ENCODE data around the gene PRELP. TPM values are rescaled to one million over a fixed set of nuclear protein-coding genes. Genes with fewer than 3 reads are reported as not detected.

Gene PRELP
- total and polyA plus RNA-seq, 7 donors: 0.92 to 133 (median 45.7) TPM

DNA sequence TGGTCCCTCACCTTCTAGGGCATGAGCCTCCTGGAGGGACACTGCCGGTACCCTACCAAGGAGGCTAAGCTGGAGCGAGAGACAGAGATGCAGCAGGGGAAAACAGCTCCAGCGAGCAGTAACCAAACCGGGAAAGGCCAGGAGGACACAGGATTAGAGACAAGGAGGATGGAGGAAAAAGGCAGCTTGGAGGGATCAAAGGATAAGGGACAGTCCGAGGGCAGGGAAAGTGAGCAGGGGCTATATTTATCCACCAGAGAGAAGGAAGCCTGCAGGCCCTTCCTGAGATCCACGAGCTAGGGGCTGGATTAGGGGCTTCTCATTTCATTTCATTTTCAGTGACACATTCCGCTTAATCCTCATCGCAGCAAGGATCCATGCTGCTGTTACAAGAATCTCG, 33.8 kb upstream of the PRELP start:
- Histone ChIP-seq H3K4me1 (peaks cover 0 to 33% (median 30%) of the 10 kb centered on the region in 4 donors), H3K36me3 (no peaks in the 10 kb centered on the region), H3K9me3 (peaks cover 0 to 4% (median 0%) of the 10 kb centered on the region in 4 donors), H3K27ac (peak overlapping the region; percentile 48 to 68 (median 54)), H3K4me3 (no peak overlapping the region), H3K27me3 (no peaks in the 10 kb centered on the region)
- intact Hi-C loops (cut with DNase I): loop anchor here (1.0 to 2.0 kb wide), 5 partner anchors 45 to 174 kb away; no protein-coding TSS in a partner anchor
- DNase-seq: no peak
- TF ChIP-seq POLR2A (IDR thresholded peaks at IDR 0.05): no peak
- no peak for TF ChIP-seq POLR2AphosphoS5 (IDR thresholded peaks at IDR 0.05)
- TF ChIP-seq, protein P1, sequence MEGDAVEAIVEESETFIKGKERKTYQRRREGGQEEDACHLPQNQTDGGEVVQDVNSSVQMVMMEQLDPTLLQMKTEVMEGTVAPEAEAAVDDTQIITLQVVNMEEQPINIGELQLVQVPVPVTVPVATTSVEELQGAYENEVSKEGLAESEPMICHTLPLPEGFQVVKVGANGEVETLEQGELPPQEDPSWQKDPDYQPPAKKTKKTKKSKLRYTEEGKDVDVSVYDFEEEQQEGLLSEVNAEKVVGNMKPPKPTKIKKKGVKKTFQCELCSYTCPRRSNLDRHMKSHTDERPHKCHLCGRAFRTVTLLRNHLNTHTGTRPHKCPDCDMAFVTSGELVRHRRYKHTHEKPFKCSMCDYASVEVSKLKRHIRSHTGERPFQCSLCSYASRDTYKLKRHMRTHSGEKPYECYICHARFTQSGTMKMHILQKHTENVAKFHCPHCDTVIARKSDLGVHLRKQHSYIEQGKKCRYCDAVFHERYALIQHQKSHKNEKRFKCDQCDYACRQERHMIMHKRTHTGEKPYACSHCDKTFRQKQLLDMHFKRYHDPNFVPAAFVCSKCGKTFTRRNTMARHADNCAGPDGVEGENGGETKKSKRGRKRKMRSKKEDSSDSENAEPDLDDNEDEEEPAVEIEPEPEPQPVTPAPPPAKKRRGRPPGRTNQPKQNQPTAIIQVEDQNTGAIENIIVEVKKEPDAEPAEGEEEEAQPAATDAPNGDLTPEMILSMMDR (IDR thresholded peaks at IDR 0.05): no peak
- TF ChIP-seq EP300 (IDR thresholded peaks at IDR 0.05): no peak
- WGBS, 2 donors: 89 to 90% methylated on average over 9 of the region's 9 CpGs

DNA sequence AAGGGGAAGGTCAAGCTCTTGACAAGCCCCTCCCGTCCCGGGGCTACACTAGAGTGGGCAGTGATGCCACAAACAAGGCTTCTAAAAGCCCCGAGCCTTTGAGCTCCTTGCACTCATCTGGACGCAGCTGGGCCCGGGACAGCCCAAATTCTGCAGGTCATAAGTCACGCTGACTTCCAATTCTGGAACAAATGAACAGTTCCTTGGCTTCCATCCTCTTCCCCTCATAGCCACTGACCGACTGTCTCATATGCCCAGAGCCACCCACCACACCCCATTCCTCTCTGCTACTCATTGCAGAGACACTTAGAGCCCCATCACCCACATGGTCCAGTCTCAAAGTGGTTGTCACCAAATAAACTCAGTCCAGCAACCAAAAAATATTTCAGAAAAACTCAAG, 32.8 kb upstream of the PRELP start:
- no peak for DNase-seq
- WGBS, 2 donors: 70 to 88% methylated on average over 7 of the region's 7 CpGs
- Histone ChIP-seq H3K27ac (peak overlapping the region; percentile 48 to 68 (median 56)), H3K4me3 (no peak overlapping the region), H3K36me3 (no peaks in the 10 kb centered on the region), H3K27me3 (no peaks in the 10 kb centered on the region), H3K9me3 (peaks cover 0 to 4% (median 0%) of the 10 kb centered on the region in 4 donors), H3K4me1 (peaks cover 0 to 43% (median 37%) of the 10 kb centered on the region in 4 donors)
- intact Hi-C loops (cut with DNase I): loop anchor here (1.0 to 2.0 kb wide), 2 partner anchors 44 to 176 kb away; no protein-coding TSS in a partner anchor
- TF ChIP-seq EP300 (IDR thresholded peaks at IDR 0.05): no peak

DNA sequence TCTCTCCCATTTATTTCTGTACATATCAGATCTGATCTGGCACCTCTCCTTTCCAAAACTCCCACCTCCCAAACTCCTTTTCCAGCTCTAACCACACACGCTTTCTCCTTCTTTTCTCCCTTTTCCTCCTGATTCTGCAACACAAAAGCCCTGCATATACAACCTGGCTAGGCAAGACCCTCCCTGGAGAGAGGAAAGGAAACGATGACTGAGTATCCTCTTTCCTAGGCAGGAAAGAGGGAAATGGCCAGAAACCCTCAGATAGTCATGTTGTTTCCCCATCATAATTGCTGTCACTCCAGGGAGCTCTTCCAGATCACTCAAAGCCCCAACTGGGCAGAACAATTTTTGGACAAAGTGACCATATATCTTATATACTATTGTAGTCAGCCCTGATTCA, 32.3 kb upstream of the PRELP start:
- H3K27me3 ChIP-seq: no peaks in the 10 kb centered on the region
- H3K4me1 ChIP-seq: peaks cover 0 to 48% (median 42%) of the 10 kb centered on the region in 4 donors
- intact Hi-C loops (cut with DNase I): loop anchor here (2.0 kb wide), 1 partner anchor 44 kb away; no protein-coding TSS in a partner anchor
- H3K4me3 ChIP-seq: no peak overlapping the region
- H3K9me3 ChIP-seq: peaks cover 0 to 4% (median 0%) of the 10 kb centered on the region in 4 donors
- WGBS, 2 donors: 81 to 86% methylated on average over 2 of the region's 2 CpGs
- H3K36me3 ChIP-seq: no peaks in the 10 kb centered on the region
- DNase-seq: no peak
- TF ChIP-seq POLR2A (IDR thresholded peaks at IDR 0.05) (no peak), POLR2AphosphoS5 (IDR thresholded peaks at IDR 0.05) (no peak), EP300 (IDR thresholded peaks at IDR 0.05) (no peak)
- TF ChIP-seq, protein P1 (IDR thresholded peaks at IDR 0.05): no peak
- H3K27ac ChIP-seq: peak overlapping the region in 3 of 4 donors; percentile 48 to 68 (median 61)

DNA sequence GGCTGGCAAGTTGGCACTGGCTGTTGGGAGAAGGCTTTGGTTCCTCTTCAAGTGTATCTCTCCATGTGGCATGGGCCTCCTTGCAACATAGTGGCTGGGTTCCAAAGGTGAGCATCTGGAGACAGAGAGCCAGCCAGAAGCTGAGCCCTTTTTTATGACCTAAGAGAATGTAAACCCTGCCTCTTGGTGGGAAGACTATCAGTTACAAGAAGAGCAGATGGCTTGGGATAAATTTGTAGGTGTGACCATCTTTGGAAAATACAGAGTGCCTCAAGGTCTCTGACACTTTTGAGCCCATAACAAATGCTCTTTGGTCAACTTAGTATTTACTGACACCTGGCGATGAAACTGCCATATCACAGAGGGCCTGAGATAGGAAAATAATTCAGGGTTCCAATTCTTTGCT, 31.4 kb upstream of the PRELP start:
- Histone ChIP-seq H3K4me3 (no peak overlapping the region), H3K27ac (peak overlapping the region in 3 of 4 donors; percentile 48 to 68 (median 61)), H3K27me3 (no peaks in the 10 kb centered on the region), H3K9me3 (peaks cover 0 to 4% (median 0%) of the 10 kb centered on the region in 4 donors), H3K36me3 (no peaks in the 10 kb centered on the region), H3K4me1 (peaks cover 0 to 53% (median 43%) of the 10 kb centered on the region in 4 donors)
- TF ChIP-seq POLR2AphosphoS5 (IDR thresholded peaks at IDR 0.05) (peak in 3 of 4 donors; percentile 35 to 62 (median 47)), POLR2A (IDR thresholded peaks at IDR 0.05) (no peak), EP300 (IDR thresholded peaks at IDR 0.05) (peak in 1 of 4 donors; percentile 62)
- intact Hi-C loops (cut with DNase I): no loop called here
- WGBS, 2 donors: 42 to 78% methylated on average over 1 of the region's 1 CpG
- DNase-seq: peak; percentile 89

DNA sequence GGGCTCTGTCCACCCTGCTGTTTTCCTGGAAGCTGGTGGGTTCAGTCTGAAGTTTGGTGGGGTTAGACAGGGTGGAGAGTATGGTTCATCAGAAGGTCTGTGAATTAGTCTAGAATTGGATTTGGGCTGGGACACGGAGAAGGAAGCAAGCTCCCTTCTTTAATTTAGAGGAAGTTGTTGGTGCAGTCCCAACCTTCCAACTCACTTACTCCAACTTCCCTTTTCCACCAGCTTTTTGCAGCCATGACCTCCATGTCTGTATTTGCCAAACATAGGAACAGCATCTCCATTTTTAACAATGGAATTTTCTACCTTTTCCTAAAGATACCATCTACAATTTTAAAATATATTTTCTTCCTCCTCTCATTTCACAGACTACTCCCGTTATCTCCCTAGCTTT, 28.5 kb upstream of the PRELP start:
- H3K27ac ChIP-seq: peak overlapping the region in 2 of 4 donors; percentile 77 to 78
- DNase-seq: no peak
- no peak overlapping the region for H3K4me3 ChIP-seq

More for the DNA sequence above, 28.5 kb upstream of the PRELP start:
- intact Hi-C loops (cut with DNase I): no loop called here
- Histone ChIP-seq H3K4me1 (peaks cover 0 to 48% (median 36%) of the 10 kb centered on the region in 4 donors), H3K27me3 (no peaks in the 10 kb centered on the region), H3K36me3 (no peaks in the 10 kb centered on the region), H3K9me3 (peaks cover 0 to 4% (median 0%) of the 10 kb centered on the region in 4 donors)
- no peak for TF ChIP-seq EP300 (IDR thresholded peaks at IDR 0.05)
- TF ChIP-seq, protein P1 (IDR thresholded peaks at IDR 0.05): no peak
- no peak for TF ChIP-seq POLR2A (IDR thresholded peaks at IDR 0.05)
- no peak for TF ChIP-seq POLR2AphosphoS5 (IDR thresholded peaks at IDR 0.05)
- 67 to 72% methylated on average over 2 of the region's 2 CpGs for WGBS, 2 donors

All from sigmoid colon (tissue), 7 donors.